ENCODE results near the gene UACA. TPM values are rescaled to one million over a fixed set of nuclear protein-coding genes. Genes with fewer than 3 reads are reported as not detected.

Gene UACA
- total RNA-seq, 1 donor from 2014 or later: 46.2 TPM

GRCh38 chr15:70795311-70795665 lies 31.9 kb upstream of the UACA start:
- Mint-ChIP-seq H3K27ac (no peak overlapping the region), H3K36me3 (ENCODE audit: insufficient read depth) (no peaks in the 10 kb centered on the region), H3K9me3 (ENCODE audit: low read depth) (no peaks in the 10 kb centered on the region), H3K27me3 (peaks cover 8% of the 10 kb centered on the region), H3K4me3 (ENCODE audit: low read depth) (no peak overlapping the region), H3K4me1 (ENCODE audit: low read depth) (peaks cover 2% of the 10 kb centered on the region)
- DNase-seq (ENCODE audit: low spot score, unreplicated experiment): no peak
- TF ChIP-seq CTCF (IDR thresholded peaks at IDR 0.05; ENCODE audit: unreplicated experiment): no peak

- Mint-ChIP-seq H3K36me3 (ENCODE audit: insufficient read depth) (no peaks in the 10 kb centered on the region), H3K27me3 (peaks cover 8% of the 10 kb centered on the region), H3K4me3 (ENCODE audit: low read depth) (no peak overlapping the region), H3K4me1 (ENCODE audit: low read depth) (no peaks in the 10 kb centered on the region), H3K9me3 (ENCODE audit: low read depth) (no peaks in the 10 kb centered on the region), H3K27ac (no peak overlapping the region)
- no peak for DNase-seq (ENCODE audit: low spot score, unreplicated experiment)
- no peak for TF ChIP-seq CTCF (IDR thresholded peaks at IDR 0.05; ENCODE audit: unreplicated experiment)
Measured at GRCh38 chr15:70794596-70795310, 31.4 kb upstream of the UACA start.

- no peak for TF ChIP-seq CTCF (IDR thresholded peaks at IDR 0.05; ENCODE audit: unreplicated experiment)
- Mint-ChIP-seq H3K27ac (no peak overlapping the region), H3K27me3 (peaks cover 6% of the 10 kb centered on the region), H3K9me3 (ENCODE audit: low read depth) (no peaks in the 10 kb centered on the region), H3K4me3 (ENCODE audit: low read depth) (no peak overlapping the region), H3K36me3 (ENCODE audit: insufficient read depth) (no peaks in the 10 kb centered on the region), H3K4me1 (ENCODE audit: low read depth) (no peaks in the 10 kb centered on the region)
- no peak for DNase-seq (ENCODE audit: low spot score, unreplicated experiment)
Measured at GRCh38 chr15:70793694-70794093, 30.3 kb upstream of the UACA start.

- Mint-ChIP-seq H3K27ac (no peak overlapping the region), H3K9me3 (ENCODE audit: low read depth) (no peaks in the 10 kb centered on the region), H3K4me3 (ENCODE audit: low read depth) (no peak overlapping the region), H3K27me3 (peaks cover 10% of the 10 kb centered on the region), H3K4me1 (ENCODE audit: low read depth) (peaks cover 4% of the 10 kb centered on the region), H3K36me3 (ENCODE audit: insufficient read depth) (no peaks in the 10 kb centered on the region)
- TF ChIP-seq CTCF (IDR thresholded peaks at IDR 0.05; ENCODE audit: unreplicated experiment): no peak
- no peak for DNase-seq (ENCODE audit: low spot score, unreplicated experiment)
Measured at GRCh38 chr15:70792171-70792573, 28.8 kb upstream of the UACA start.

- no peak for DNase-seq (ENCODE audit: low spot score, unreplicated experiment)
- Mint-ChIP-seq H3K9me3 (ENCODE audit: low read depth) (no peaks in the 10 kb centered on the region), H3K27me3 (peaks cover 10% of the 10 kb centered on the region), H3K4me1 (ENCODE audit: low read depth) (peaks cover 4% of the 10 kb centered on the region), H3K4me3 (ENCODE audit: low read depth) (no peak overlapping the region), H3K27ac (no peak overlapping the region), H3K36me3 (ENCODE audit: insufficient read depth) (no peaks in the 10 kb centered on the region)
- no peak for TF ChIP-seq CTCF (IDR thresholded peaks at IDR 0.05; ENCODE audit: unreplicated experiment)
Measured at GRCh38 chr15:70791259-70791658, 27.9 kb upstream of the UACA start.

Data from progenitor cell of endocrine pancreas (in vitro differentiated cells).